Tibial nerve (tissue), 4 donors: ENCODE data around the gene TEX2. TPM values are rescaled to one million over a fixed set of nuclear protein-coding genes. Genes with fewer than 3 reads are reported as not detected.

ENCODE experiments used
- DNase-seq, 2 donors: peaks; one replicate each; pipeline ENCODE4 v3.0.0-alpha.2; 2019; ENCODE audit warnings: low spot score in 2 of 2
- H3K27ac ChIP-seq, 4 donors: fragments of 200-600 bp; sonication (generic) in 3 of 4; one replicate each; pipeline ENCODE4 v1.5.1; 2017 to 2019; ENCODE audit warnings: mild to moderate bottlenecking in 1 of 4
- H3K27me3 ChIP-seq, 2 donors: fragments of 200-600 bp; sonication (generic) in 1 of 2; one replicate each; pipeline versions ENCODE4 v1.5.1 to v1.6.0; 2017 to 2019
- H3K36me3 ChIP-seq, 3 donors: fragments of 200-600 bp; sonication (generic); one replicate each; pipeline ENCODE4 v1.5.1; 2018 to 2019
- H3K4me1 ChIP-seq, 4 donors: fragments of 200-600 bp; sonication (generic) in 3 of 4; one replicate each; pipeline ENCODE4 v1.5.1; 2017 to 2019
- H3K4me3 ChIP-seq, 4 donors: fragments of 200-600 bp; sonication (generic) in 3 of 4; one replicate each; pipeline ENCODE4 v1.5.1; 2017 to 2019; ENCODE audit warnings: mild to moderate bottlenecking in 1 of 4, moderate library complexity in 1 of 4
- H3K9me3 ChIP-seq, 4 donors: fragments of 200-600 bp; sonication (generic) in 3 of 4; one replicate each; pipeline ENCODE4 v1.5.1; 2017 to 2019
- EP300 ChIP-seq, 2 donors: sonication (generic); formaldehyde crosslinking; IDR thresholded peaks; one replicate each; pipeline ENCODE4 v1.6.1; 2017; ENCODE audit warnings: antibody characterized with exemption in 2 of 2, mild to moderate bottlenecking in 1 of 2
- POLR2A ChIP-seq, 2 donors: fragments of 450-650 bp; IDR thresholded peaks; one replicate each; pipeline ENCODE4 v1.6.1; 2017; ENCODE audit warnings: antibody characterized with exemption in 2 of 2, mild to moderate bottlenecking in 2 of 2, moderate library complexity in 2 of 2
- WGBS, 2 donors: methylation state at CpG; one replicate each; pipeline ENCODE4 v1.1.5; 2018; 5-methylcytosine and 5-hydroxymethylcytosine counted together
- total RNA-seq, 4 donors: library from RNA; depleted of rRNA; stranded (reverse); fragments of >200 nt; gene quantifications; one replicate each; pipeline ENCODE4 v1.1.0, GENCODE V29; 2016
- TF ChIP-seq, protein P1 (sequence below), 5 experiments: fragments of 200-600 bp in 3 of 5; fragments of 450-650 bp in 2 of 5; sonication (generic) in 3 of 5; IDR thresholded peaks; one replicate each; pipeline ENCODE4 v1.5.1; 2016 to 2019; ENCODE audit warnings: antibody characterized with exemption in 5 of 5, mild to moderate bottlenecking in 3 of 5, moderate library complexity in 2 of 5

TEX2 gene
- total RNA-seq, 4 donors from 2014 or later: 32.6 to 110 (median 59.7) TPM

DNA sequence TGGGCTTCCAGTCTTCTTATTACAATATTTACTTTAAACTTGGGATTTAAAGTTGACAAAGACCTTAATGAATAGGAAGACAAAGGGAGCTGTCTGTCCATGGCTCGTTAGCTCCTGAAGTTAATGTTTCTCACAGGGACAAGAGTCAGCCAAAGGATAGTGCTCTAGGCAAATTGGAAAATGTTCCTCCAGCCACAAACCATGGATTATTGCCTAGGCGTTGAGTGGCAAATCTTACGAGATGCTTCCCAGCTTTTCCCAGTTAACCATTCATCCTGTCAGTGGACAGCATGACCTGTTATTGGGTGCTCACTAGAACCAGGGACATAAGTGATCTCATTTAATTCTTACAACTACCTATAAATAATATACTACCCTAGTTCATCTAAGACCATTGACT is 3.6 kb downstream of the TEX2 start:
- Histone ChIP-seq H3K4me1 (peaks cover 0 to 43% (median 14%) of the 10 kb centered on the region in 4 donors), H3K9me3 (no peaks in the 10 kb centered on the region), H3K27me3 (no peaks in the 10 kb centered on the region), H3K4me3 (no peak overlapping the region), H3K36me3 (no peaks in the 10 kb centered on the region), H3K27ac (no peak overlapping the region)
- 77 to 87% methylated on average over 3 of the region's 3 CpGs for WGBS, 2 donors
- DNase-seq: no peak
- TF ChIP-seq, protein P1, sequence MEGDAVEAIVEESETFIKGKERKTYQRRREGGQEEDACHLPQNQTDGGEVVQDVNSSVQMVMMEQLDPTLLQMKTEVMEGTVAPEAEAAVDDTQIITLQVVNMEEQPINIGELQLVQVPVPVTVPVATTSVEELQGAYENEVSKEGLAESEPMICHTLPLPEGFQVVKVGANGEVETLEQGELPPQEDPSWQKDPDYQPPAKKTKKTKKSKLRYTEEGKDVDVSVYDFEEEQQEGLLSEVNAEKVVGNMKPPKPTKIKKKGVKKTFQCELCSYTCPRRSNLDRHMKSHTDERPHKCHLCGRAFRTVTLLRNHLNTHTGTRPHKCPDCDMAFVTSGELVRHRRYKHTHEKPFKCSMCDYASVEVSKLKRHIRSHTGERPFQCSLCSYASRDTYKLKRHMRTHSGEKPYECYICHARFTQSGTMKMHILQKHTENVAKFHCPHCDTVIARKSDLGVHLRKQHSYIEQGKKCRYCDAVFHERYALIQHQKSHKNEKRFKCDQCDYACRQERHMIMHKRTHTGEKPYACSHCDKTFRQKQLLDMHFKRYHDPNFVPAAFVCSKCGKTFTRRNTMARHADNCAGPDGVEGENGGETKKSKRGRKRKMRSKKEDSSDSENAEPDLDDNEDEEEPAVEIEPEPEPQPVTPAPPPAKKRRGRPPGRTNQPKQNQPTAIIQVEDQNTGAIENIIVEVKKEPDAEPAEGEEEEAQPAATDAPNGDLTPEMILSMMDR (IDR thresholded peaks at IDR 0.05): no peak
- TF ChIP-seq EP300 (IDR thresholded peaks at IDR 0.05) (no peak), POLR2A (IDR thresholded peaks at IDR 0.05) (no peak)

DNA sequence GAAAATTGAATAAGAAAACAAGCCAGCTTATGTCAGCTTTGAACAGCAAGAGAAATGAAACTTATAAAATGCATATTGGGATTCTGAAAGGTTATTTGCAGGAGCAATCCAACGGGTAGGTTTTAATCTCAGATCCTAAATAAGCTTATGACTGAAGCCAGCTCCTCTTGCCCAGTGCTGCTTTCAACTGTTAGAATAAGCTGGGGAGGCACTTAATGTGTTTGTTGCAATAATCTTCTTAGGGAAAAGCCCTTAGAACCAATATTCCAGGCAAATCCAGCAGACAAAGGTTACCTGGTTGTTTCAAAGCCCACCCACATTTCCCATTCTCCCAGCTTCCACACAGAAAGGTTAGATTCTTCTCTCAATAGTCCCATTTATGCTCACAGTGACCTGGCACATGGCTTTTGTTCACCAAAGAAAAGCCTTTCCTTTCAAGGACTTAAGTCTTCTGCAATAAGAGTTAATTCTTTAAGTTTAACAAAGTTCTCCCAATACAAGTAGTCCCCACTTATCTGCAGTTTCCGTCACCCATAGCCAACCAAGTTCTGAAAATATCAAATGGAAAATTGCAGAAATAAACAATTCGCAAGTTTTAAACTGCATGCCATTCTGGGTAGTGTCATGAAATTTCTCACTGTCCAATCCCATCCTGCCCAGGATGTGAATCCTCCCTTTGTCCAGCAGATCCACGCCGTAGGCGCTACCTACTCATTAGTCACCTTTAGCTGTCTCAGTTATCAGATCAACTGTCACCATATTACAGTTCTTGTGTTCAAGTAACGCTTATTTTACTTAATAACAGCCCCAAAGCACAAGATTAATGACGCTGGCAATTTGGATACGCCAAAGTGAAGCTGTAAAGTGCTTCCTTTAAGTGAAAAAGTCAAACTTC is 5.9 kb downstream of the TEX2 start:
- H3K4me1 ChIP-seq: peaks cover 0 to 36% (median 12%) of the 10 kb centered on the region in 4 donors
- H3K4me3 ChIP-seq: no peak overlapping the region
- no peak for TF ChIP-seq POLR2A (IDR thresholded peaks at IDR 0.05)
- TF ChIP-seq, protein P1 (IDR thresholded peaks at IDR 0.05): no peak
- no peak for TF ChIP-seq EP300 (IDR thresholded peaks at IDR 0.05)
- H3K27me3 ChIP-seq: no peaks in the 10 kb centered on the region
- H3K36me3 ChIP-seq: no peaks in the 10 kb centered on the region
- WGBS, 2 donors: 60 to 68% methylated on average over 9 of the region's 9 CpGs
- DNase-seq: no peak
- H3K9me3 ChIP-seq: no peaks in the 10 kb centered on the region
- no peak overlapping the region for H3K27ac ChIP-seq

DNA sequence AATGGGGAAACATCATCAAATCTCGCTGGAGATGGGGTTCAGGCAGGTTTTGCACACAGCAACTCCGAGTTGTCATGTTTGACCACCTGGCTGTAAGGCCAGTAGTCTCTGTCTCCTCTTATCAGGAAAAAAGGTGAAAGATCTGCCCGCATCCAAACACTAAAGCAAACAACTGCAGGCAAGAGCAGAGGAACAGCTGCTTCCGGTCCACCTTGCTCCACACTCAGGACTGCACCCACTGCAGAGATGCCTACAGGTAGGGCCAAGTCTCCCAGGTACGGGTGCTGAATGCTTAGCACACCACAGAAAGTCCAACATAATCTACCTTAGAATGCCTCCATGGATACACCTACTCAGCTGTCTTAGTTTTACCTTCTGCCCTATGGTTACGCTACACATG is 7.3 kb downstream of the TEX2 start:
- WGBS, 2 donors: 95 to 99% methylated on average over 6 of the region's 6 CpGs
- no peak for DNase-seq
- Histone ChIP-seq H3K4me1 (peaks cover 0 to 22% (median 6%) of the 10 kb centered on the region in 4 donors), H3K9me3 (no peaks in the 10 kb centered on the region), H3K4me3 (no peak overlapping the region), H3K27ac (no peak overlapping the region), H3K36me3 (no peaks in the 10 kb centered on the region), H3K27me3 (no peaks in the 10 kb centered on the region)
- no peak for TF ChIP-seq EP300 (IDR thresholded peaks at IDR 0.05)
- TF ChIP-seq, protein P1 (IDR thresholded peaks at IDR 0.05): no peak
- no peak for TF ChIP-seq POLR2A (IDR thresholded peaks at IDR 0.05)

DNA sequence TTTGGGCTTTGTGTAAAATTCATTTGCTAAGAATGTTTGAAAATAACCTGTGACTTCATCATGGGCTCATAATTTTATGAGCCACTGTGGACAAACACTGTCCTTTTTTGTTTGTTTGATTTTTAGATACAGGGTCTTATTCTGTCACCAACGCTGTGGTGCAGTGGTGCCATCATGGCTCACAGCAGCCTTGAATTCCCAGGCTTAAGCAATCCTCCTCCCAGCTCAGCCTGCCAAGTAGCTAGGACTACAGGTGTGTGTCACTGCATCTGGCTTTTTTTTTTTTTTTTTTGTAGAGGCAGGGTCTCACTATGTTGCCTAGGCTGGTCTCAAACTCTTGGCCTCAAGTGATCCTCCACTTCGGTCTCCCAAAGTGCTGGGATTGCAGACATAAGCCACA is 8.3 kb downstream of the TEX2 start:
- H3K27ac ChIP-seq: no peak overlapping the region
- H3K4me1 ChIP-seq: peaks cover 0 to 18% (median 6%) of the 10 kb centered on the region in 4 donors
- H3K36me3 ChIP-seq: no peaks in the 10 kb centered on the region
- no peaks in the 10 kb centered on the region for H3K27me3 ChIP-seq
- H3K4me3 ChIP-seq: no peak overlapping the region
- no peak for DNase-seq
- TF ChIP-seq EP300 (IDR thresholded peaks at IDR 0.05): no peak
- TF ChIP-seq, protein P1 (IDR thresholded peaks at IDR 0.05): no peak
- TF ChIP-seq POLR2A (IDR thresholded peaks at IDR 0.05): no peak
- 90 to 93% methylated on average over 2 of the region's 2 CpGs for WGBS, 2 donors
- no peaks in the 10 kb centered on the region for H3K9me3 ChIP-seq

DNA sequence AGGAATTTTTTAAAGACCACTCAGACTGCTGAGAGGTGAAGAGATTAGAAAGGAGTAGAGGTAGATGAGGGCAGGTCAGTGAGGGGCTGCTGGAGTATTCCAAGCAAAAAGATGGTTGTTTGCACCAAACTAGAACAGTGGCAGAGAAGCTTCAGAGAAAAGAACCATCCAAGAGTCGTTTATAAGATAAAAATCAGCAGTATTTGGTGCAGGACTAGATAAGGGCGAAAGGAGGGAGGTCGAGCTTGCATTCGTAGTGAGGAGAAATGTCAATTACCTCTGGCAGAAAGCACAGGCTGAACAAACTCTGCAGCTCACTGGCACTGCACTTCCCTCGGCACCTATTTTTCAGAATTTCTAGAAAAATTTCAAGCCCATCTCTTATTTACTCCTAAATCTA is 9.6 kb downstream of the TEX2 start:
- H3K27ac ChIP-seq: no peak overlapping the region
- WGBS, 2 donors: 83 to 87% methylated on average over 5 of the region's 5 CpGs
- H3K9me3 ChIP-seq: no peaks in the 10 kb centered on the region
- no peak for TF ChIP-seq EP300 (IDR thresholded peaks at IDR 0.05)
- TF ChIP-seq POLR2A (IDR thresholded peaks at IDR 0.05): no peak
- TF ChIP-seq, protein P1 (IDR thresholded peaks at IDR 0.05): no peak
- H3K4me1 ChIP-seq: peaks cover 0 to 24% (median 9%) of the 10 kb centered on the region in 4 donors
- no peak for DNase-seq
- no peak overlapping the region for H3K4me3 ChIP-seq
- no peaks in the 10 kb centered on the region for H3K36me3 ChIP-seq
- H3K27me3 ChIP-seq: no peaks in the 10 kb centered on the region
